Measurements from ENCODE around the gene TEX13D.
"Not testable (repeated sequence)": the region's sequence is repeated elsewhere in the genome, so short reads cannot be mapped to it uniquely, and the experiment has no call there.

Gene TEX13D

DNA sequence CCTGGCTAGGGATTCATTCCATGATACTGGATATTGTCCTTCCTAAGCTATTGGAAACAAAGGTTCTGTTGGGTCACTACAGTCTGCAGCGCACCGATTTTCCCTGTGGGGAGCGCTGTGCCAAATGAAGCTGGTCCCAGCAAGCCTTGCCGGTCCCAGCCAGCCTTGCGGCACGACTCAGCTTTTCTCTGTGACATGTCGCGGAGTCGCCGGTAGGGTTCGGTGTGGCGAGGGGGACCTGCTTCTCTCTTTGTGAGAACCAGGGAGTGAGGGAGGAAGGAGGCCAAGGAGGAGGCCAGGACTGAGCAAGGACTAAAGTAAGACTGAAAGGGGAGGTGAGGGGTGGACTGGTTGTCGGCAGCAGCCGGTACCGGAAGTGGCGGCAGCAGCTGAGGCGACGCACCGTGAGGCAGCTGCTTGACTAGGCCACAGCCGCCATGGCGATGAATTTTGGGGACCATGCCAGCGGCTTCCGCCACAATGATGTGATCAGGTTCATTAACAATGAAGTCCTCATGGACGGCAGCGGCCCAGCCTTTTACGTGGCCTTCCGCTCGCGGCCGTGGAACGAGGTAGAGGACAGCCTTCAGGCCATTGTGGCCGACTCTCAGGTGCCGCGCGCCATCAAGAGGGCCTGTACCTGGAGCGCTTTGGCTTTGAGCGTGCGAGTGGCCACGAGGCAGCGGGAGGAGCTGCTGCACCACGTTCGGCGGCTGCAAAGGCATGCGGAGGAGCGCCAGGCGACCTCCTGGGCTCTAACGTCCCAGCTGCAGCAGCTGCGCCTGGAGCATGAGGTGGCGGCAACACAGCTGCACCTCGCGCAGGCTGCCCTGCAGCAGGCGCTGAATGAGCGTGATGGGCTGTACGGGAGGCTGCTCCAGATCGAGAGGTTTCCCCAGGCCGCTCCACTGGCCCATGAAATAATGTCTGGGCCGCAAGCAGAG lies at the start of gene TEX13D:
TEX13D (plus strand) TSS at position 180 of the 944 bp plus-strand sequence; CDS start at position 438, 258 bp downstream.
- no peak for TF ChIP-seq ZFX (IDR thresholded peaks at IDR 0.05)
- TF ChIP-seq, protein P1, sequence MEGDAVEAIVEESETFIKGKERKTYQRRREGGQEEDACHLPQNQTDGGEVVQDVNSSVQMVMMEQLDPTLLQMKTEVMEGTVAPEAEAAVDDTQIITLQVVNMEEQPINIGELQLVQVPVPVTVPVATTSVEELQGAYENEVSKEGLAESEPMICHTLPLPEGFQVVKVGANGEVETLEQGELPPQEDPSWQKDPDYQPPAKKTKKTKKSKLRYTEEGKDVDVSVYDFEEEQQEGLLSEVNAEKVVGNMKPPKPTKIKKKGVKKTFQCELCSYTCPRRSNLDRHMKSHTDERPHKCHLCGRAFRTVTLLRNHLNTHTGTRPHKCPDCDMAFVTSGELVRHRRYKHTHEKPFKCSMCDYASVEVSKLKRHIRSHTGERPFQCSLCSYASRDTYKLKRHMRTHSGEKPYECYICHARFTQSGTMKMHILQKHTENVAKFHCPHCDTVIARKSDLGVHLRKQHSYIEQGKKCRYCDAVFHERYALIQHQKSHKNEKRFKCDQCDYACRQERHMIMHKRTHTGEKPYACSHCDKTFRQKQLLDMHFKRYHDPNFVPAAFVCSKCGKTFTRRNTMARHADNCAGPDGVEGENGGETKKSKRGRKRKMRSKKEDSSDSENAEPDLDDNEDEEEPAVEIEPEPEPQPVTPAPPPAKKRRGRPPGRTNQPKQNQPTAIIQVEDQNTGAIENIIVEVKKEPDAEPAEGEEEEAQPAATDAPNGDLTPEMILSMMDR (conservative IDR thresholded peaks at IDR 0.05), result no peak
- H3K27ac ChIP-seq, result no peak within 1 kb of the TSS

DNA sequence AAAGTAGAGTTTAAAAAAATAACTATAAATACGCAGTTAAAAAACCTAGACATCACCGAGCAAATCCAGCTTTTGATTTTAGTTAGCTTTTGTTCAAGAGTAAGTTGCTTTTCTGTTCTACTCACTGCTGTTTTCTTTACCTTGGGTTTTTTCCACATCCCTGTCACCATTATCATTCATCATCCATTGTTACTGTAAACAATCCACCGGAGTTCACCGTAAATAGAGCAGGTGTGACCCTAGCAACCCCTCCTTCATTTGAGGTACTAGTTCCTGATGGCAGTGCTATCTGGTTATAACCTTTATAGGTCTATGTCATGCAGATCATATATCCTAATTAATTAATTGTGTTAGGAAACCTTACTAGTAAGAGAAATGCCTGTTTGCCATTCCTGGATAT lies 43.0 kb upstream of the TEX13D start:
- no peak overlapping the region for H3K27ac ChIP-seq
- TF ChIP-seq ZFX (IDR thresholded peaks at IDR 0.05), result no peak
- TF ChIP-seq, protein P1 (conservative IDR thresholded peaks at IDR 0.05), result no peak

DNA sequence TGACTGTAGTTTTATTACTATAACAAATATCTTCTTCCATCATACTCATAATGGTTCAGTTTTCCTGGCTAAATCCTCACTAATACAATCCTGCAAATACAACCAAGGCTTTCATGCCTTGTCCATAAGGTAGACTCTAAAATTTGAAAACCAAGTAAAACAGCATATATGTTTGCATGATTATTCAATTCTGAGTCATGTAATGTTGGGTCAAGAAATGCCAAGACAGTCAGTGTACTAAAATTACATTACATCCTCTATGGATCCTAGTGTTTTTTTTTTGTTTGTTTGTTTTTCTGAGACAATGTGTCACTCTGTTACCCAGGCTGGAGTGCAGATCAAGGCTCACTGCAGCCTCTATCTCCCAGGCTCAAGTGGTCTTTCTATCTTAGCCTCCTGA lies 38.6 kb upstream of the TEX13D start:
- TF ChIP-seq, protein P1 (conservative IDR thresholded peaks at IDR 0.05), result no peak
- no peak overlapping the region for H3K27ac ChIP-seq

DNA sequence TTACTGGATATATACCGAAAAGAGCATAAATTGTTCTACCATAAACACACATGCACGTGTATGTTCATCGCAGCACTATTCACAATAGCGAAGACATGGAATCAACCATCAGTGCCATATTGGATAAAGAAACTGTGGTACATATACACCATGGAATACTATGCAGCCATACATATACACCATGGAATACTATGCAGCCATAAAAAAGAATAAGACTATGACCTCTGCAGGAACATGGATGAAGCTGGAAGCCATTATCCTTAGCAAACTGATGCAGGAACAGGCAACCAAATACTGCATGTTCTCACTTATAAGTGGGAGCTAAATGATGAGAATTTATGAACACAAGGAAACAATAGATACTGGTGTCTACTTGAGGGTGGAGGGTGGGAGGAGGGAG lies 33.1 kb upstream of the TEX13D start:
- not testable (repeated sequence) for H3K27ac ChIP-seq

DNA sequence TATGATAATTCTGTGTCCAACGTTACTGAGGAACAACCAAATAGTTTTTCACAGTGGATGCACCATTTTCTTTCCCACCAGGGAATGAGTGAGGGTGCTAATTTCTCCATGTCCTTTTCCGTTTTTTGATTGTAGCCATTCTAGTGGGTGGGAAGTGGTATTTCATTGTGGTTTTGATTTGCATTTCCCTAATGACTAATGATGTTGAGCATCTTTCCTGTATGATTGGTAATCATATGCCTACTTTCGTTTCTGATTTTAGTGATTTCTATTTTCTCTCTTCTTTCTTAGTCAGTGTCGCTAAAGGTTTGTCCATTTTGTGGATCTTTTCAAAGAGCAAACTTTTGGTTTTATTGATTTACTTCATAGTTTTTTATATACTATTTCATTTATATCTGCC lies 32.1 kb upstream of the TEX13D start:
- TF ChIP-seq ZFX (IDR thresholded peaks at IDR 0.05), result no peak
- TF ChIP-seq, protein P1 (conservative IDR thresholded peaks at IDR 0.05), result no peak
- H3K27ac ChIP-seq, result no peak overlapping the region

DNA sequence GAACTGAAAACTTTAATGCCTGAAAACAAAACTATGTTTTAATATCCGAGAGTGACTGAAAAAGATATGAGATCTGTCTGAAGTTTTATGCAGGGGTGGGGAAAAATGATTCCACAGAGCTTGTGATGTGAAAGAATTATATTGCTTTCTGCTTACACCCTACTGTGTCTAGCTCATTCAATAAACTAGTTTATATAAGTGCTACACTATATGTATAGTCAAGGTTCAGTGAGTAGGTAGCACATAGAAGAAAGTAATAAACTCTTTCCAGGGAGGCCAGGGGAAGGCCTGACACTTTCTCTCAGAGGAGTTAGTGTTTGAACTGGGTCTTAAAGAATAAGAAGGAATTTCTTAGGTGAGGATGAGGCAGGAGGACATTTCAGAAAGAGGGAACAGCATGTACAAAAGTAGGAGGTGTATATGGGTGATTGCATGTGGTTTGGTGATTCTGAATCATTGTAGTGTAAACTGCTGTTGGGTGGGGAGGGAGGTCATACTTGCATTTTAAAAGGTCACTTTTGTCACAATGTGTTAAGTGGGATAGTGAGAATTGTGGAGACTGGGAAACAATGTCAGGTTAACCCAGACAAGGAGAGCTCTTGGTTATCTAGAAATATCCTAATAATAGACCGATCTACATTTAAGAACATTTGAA lies 25.1 kb upstream of the TEX13D start:
- no peak for TF ChIP-seq ZFX (IDR thresholded peaks at IDR 0.05)
- TF ChIP-seq, protein P1 (conservative IDR thresholded peaks at IDR 0.05), result no peak
- H3K27ac ChIP-seq, result no peak overlapping the region

DNA sequence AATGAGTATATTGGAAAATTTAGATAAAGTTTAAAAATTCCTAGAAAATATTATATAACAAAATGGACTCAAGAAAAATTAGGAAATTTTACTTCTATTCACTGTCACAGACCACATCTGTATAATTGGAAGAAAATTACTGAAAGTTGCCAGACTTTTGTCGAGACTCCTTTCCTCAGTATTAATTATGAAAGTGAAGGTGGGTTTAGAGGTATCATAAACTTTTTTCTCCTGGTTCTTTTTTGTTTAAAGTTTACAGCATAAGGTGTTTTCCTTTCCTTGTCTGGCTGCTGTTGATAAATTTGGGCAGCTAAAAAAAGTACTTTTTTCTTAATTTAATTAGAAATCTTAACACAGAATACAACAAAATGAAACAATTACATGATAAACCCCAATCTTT lies 6.7 kb upstream of the TEX13D start:
- H3K27ac ChIP-seq, result no peak overlapping the region
- TF ChIP-seq, protein P1 (conservative IDR thresholded peaks at IDR 0.05), result no peak
- TF ChIP-seq ZFX (IDR thresholded peaks at IDR 0.05), result no peak

Measured in C4-2B (cell line).